Measurements from ENCODE around the gene CHST11. TPM values are rescaled to one million over a fixed set of nuclear protein-coding genes. Genes with fewer than 3 reads are reported as not detected.

CHST11 gene
- total and polyA plus RNA-seq, 9 donors: 4.0 to 39.9 (median 20.1) TPM

GRCh38 chr12:104751594-104751993 lies 294.8 kb downstream of the CHST11 start:
- no peak for DNase-seq
- 97 to 98% (median 97%) methylated on average over 3 of the region's 3 CpGs for WGBS, 3 donors
- H3K27me3 ChIP-seq: no peaks in the 10 kb centered on the region
- no peak overlapping the region for H3K27ac ChIP-seq
- H3K4me1 ChIP-seq (ENCODE audit: insufficient read depth): no peaks in the 10 kb centered on the region
- TF ChIP-seq, protein P1, sequence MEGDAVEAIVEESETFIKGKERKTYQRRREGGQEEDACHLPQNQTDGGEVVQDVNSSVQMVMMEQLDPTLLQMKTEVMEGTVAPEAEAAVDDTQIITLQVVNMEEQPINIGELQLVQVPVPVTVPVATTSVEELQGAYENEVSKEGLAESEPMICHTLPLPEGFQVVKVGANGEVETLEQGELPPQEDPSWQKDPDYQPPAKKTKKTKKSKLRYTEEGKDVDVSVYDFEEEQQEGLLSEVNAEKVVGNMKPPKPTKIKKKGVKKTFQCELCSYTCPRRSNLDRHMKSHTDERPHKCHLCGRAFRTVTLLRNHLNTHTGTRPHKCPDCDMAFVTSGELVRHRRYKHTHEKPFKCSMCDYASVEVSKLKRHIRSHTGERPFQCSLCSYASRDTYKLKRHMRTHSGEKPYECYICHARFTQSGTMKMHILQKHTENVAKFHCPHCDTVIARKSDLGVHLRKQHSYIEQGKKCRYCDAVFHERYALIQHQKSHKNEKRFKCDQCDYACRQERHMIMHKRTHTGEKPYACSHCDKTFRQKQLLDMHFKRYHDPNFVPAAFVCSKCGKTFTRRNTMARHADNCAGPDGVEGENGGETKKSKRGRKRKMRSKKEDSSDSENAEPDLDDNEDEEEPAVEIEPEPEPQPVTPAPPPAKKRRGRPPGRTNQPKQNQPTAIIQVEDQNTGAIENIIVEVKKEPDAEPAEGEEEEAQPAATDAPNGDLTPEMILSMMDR (IDR thresholded peaks at IDR 0.05): no peak
- no peak for TF ChIP-seq POLR2A (IDR thresholded peaks at IDR 0.05)
- no peak for TF ChIP-seq EP300 (IDR thresholded peaks at IDR 0.05)
- intact Hi-C loops (cut with DNase I): no loop called here
- H3K4me3 ChIP-seq: no peak overlapping the region
- no peaks in the 10 kb centered on the region for H3K9me3 ChIP-seq
- no peaks in the 10 kb centered on the region for H3K36me3 ChIP-seq

GRCh38 chr12:104752016-104752415 lies 295.3 kb downstream of the CHST11 start:
- Histone ChIP-seq H3K4me3 (no peak overlapping the region), H3K9me3 (no peaks in the 10 kb centered on the region), H3K36me3 (no peaks in the 10 kb centered on the region), H3K27me3 (no peaks in the 10 kb centered on the region), H3K4me1 (ENCODE audit: insufficient read depth) (no peaks in the 10 kb centered on the region), H3K27ac (no peak overlapping the region)
- DNase-seq: no peak
- intact Hi-C loops (cut with DNase I): no loop called here
- no peak for TF ChIP-seq EP300 (IDR thresholded peaks at IDR 0.05)
- no peak for TF ChIP-seq POLR2A (IDR thresholded peaks at IDR 0.05)
- TF ChIP-seq, protein P1 (IDR thresholded peaks at IDR 0.05): no peak
- 96 to 98% (median 97%) methylated on average over 4 of the region's 4 CpGs for WGBS, 3 donors

DNA sequence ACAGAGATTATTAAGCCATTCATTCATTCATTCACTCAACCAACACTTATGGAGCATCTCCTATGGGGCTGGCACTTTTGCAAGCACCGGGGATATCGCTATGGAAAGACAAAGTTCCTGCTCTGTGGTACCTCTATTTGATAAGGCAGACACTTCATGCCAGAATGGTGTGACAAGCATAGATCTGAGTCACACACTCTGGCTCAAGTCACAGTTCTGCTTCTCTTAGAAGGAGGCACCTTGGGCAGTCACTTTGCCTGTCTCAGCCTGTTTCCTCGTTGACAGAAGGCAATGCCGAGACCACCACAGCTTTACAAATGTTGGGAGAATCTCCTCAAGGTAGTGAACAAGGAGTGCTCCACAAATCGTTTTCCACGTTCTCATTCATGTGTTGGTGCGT lies 296.1 kb downstream of the CHST11 start:
- intact Hi-C loops (cut with DNase I): no loop called here
- Histone ChIP-seq H3K27me3 (no peaks in the 10 kb centered on the region), H3K36me3 (no peaks in the 10 kb centered on the region), H3K27ac (no peak overlapping the region), H3K4me1 (ENCODE audit: insufficient read depth) (no peaks in the 10 kb centered on the region), H3K4me3 (no peak overlapping the region), H3K9me3 (no peaks in the 10 kb centered on the region)
- WGBS, 3 donors: 95 to 97% (median 97%) methylated on average over 7 of the region's 7 CpGs
- TF ChIP-seq EP300 (IDR thresholded peaks at IDR 0.05) (no peak), POLR2A (IDR thresholded peaks at IDR 0.05) (no peak)
- TF ChIP-seq, protein P1 (IDR thresholded peaks at IDR 0.05): no peak
- no peak for DNase-seq

GRCh38 chr12:104756901-104757300 lies 300.2 kb downstream of the CHST11 start:
- no peaks in the 10 kb centered on the region for H3K4me1 ChIP-seq (ENCODE audit: insufficient read depth)
- intact Hi-C loops (cut with DNase I): no loop called here
- H3K27me3 ChIP-seq: no peaks in the 10 kb centered on the region
- no peak for DNase-seq
- TF ChIP-seq, protein P1 (IDR thresholded peaks at IDR 0.05): no peak
- TF ChIP-seq EP300 (IDR thresholded peaks at IDR 0.05) (no peak), POLR2A (IDR thresholded peaks at IDR 0.05) (no peak)
- WGBS, 3 donors: 93 to 98% (median 97%) methylated on average over 19 to 20 of the region's 20 CpGs
- no peak overlapping the region for H3K27ac ChIP-seq
- H3K4me3 ChIP-seq: no peak overlapping the region
- H3K9me3 ChIP-seq: no peaks in the 10 kb centered on the region
- H3K36me3 ChIP-seq: no peaks in the 10 kb centered on the region

All from ovary (tissue), 9 donors.